Transverse colon (tissue), 4 donors: ENCODE measurements around the gene SNRPA. TPM values are rescaled to one million over a fixed set of nuclear protein-coding genes. Genes with fewer than 3 reads are reported as not detected.

Source experiments
- DNase-seq: peaks from one replicate; pipeline ENCODE4 v3.0.0-alpha.2; 2019
- H3K27ac ChIP-seq, 4 donors: fragments of 200-600 bp; sonication (generic); 2 replicates each; pipeline ENCODE4 v1.5.1; 2016 to 2018; ENCODE audit warnings: inconsistent platforms in 4 of 4
- H3K27me3 ChIP-seq: fragments of 200-600 bp; sonication (generic); 2 replicates; pipeline ENCODE4 v1.5.1; 2017; ENCODE audit warnings: inconsistent platforms
- H3K36me3 ChIP-seq, 4 donors: fragments of 200-600 bp; sonication (generic); 2 replicates each; pipeline ENCODE4 v1.5.1; 2017 to 2019; ENCODE audit warnings: inconsistent platforms in 4 of 4
- H3K4me1 ChIP-seq, 4 donors: fragments of 200-600 bp; sonication (generic); 2 replicates each; pipeline ENCODE4 v1.5.1; 2017 to 2020; ENCODE audit warnings: inconsistent platforms in 4 of 4
- H3K4me3 ChIP-seq, 4 donors: fragments of 200-600 bp; sonication (generic); 1 replicate in 1 of 4; 2 replicates in 3 of 4; pipeline versions ENCODE4 v1.5.1 to v1.6.1; 2017 to 2019; ENCODE audit warnings: inconsistent platforms in 4 of 4
- H3K9me3 ChIP-seq, 2 donors: fragments of 200-600 bp; sonication (generic); 2 replicates each; pipeline ENCODE4 v1.5.1; 2017 to 2019; ENCODE audit warnings: inconsistent platforms in 2 of 2
- CTCF ChIP-seq, 5 experiments: fragments of 200-600 bp in 3 of 5; fragments of 450-650 bp in 2 of 5; sonication (generic) in 3 of 5; IDR thresholded peaks; 1 replicate in 2 of 5; 2 replicates in 3 of 5; pipeline ENCODE4 v1.5.1; 2016 to 2017; ENCODE audit warnings: antibody characterized with exemption in 5 of 5, inconsistent platforms in 3 of 5, mild to moderate bottlenecking in 2 of 5, moderate library complexity in 1 of 5
- EP300 ChIP-seq: sonication (generic); formaldehyde crosslinking; IDR thresholded peaks from one replicate; pipeline ENCODE4 v1.6.1; 2017; ENCODE audit warnings: antibody characterized with exemption, low read depth
- POLR2A ChIP-seq: fragments of 450-650 bp; IDR thresholded peaks from one replicate; pipeline ENCODE4 v1.6.1; 2016; ENCODE audit warnings: antibody characterized with exemption, mild to moderate bottlenecking, moderate library complexity
- POLR2AphosphoS5 ChIP-seq, 3 donors: sonication (generic); formaldehyde crosslinking; IDR thresholded peaks; one replicate each; pipeline ENCODE4 v1.6.1; 2016; ENCODE audit warnings: antibody characterized with exemption in 3 of 3
- WGBS, 2 donors: methylation state at CpG; one replicate each; pipeline ENCODE4 v1.1.5; 2018; ENCODE audit warnings: low coverage in 1 of 2; 5-methylcytosine and 5-hydroxymethylcytosine counted together
- in situ Hi-C, 4 donors: fragments of 200-750 bp; cut with MboI; loops; one replicate each; pipeline versions ENCODE4 v1.15.0 to v1.15.1; 2017; ENCODE audit warnings: low sequenced_read_pairs in 3 of 4, low pct_ligation_motif_present in 1 of 4, low pct_unique_long_range_greater_than_20kb in 1 of 4
- intact Hi-C: fragments of 100-400 bp; cut with DNase I; formaldehyde crosslinking; loops from one replicate; pipeline ENCODE4 v1.15.1; 2023; ENCODE audit warnings: low total_unique reads
- total RNA-seq, 4 donors: library from RNA; depleted of rRNA; stranded (reverse); fragments of >200 nt; gene quantifications; one replicate each; pipeline ENCODE4 v1.1.0, GENCODE V29; 2016

SNRPA gene
- total RNA-seq, 4 donors from 2014 or later: 45.1 to 85.3 (median 65.6) TPM

- in situ Hi-C loops: loop anchor here in 1 of 4 donors (25.0 kb wide), 1 partner anchor 88 kb away; the partner anchor contains the start of genes COQ8B and ITPKC
- WGBS, 2 donors: 67% methylated on average over 18 of the region's 27 CpGs; no CpG with 5 or more reads in 1 of the 2 donors
- Histone ChIP-seq H3K27ac (peak overlapping the region; percentile 91 to 97 (median 96)), H3K4me1 (peaks cover 61 to 64% (median 62%) of the 10 kb centered on the region in 4 donors), H3K27me3 (no peaks in the 10 kb centered on the region), H3K4me3 (peak overlapping the region; percentile 53 to 99 (median 97)), H3K36me3 (peaks cover 0 to 3% (median 0%) of the 10 kb centered on the region in 4 donors), H3K9me3 (no peaks in the 10 kb centered on the region)
- intact Hi-C loops: loop anchor here (10.0 kb wide), 1 partner anchor 86 kb away; the partner anchor contains the start of genes COQ8B and ITPKC
- no peak for TF ChIP-seq EP300
- no peak for TF ChIP-seq POLR2AphosphoS5 (IDR thresholded peaks at IDR 0.05)
- TF ChIP-seq CTCF (IDR thresholded peaks at IDR 0.05): no peak
- TF ChIP-seq POLR2A: no peak
- DNase-seq: no peak
These were observed 49.5 kb downstream of the SNRPA start for GRCh38 chr19:40800339-40800996.

- peaks cover 0 to 3% (median 0%) of the 10 kb centered on the region in 4 donors for H3K36me3 ChIP-seq
- 89% methylated on average over 27 of the region's 27 CpGs; no CpG with 5 or more reads in 1 of the 2 donors for WGBS, 2 donors
- intact Hi-C loops: loop anchor here (10.0 kb wide), 1 partner anchor 86 kb away; the partner anchor contains the start of genes COQ8B and ITPKC
- DNase-seq: no peak
- H3K4me1 ChIP-seq: peaks cover 66 to 70% (median 68%) of the 10 kb centered on the region in 4 donors
- no peaks in the 10 kb centered on the region for H3K9me3 ChIP-seq
- TF ChIP-seq POLR2AphosphoS5 (IDR thresholded peaks at IDR 0.05): no peak
- TF ChIP-seq CTCF (IDR thresholded peaks at IDR 0.05): no peak
- no peak for TF ChIP-seq POLR2A
- TF ChIP-seq EP300: no peak
- in situ Hi-C loops: loop anchor here in 1 of 4 donors (25.0 kb wide), 1 partner anchor 89 kb away; the partner anchor contains the start of genes COQ8B and ITPKC
- peak overlapping the region in 1 of 4 donors; percentile 99 for H3K4me3 ChIP-seq
- H3K27me3 ChIP-seq: no peaks in the 10 kb centered on the region
- H3K27ac ChIP-seq: peak overlapping the region; percentile 91 to 97 (median 96)
These were observed 50.0 kb downstream of the SNRPA start for GRCh38 chr19:40800997-40801377.

GRCh38 chr19:40801426-40802299 is 50.7 kb downstream of the SNRPA start:
- Histone ChIP-seq H3K27me3 (no peaks in the 10 kb centered on the region), H3K4me3 (peak overlapping the region in 1 of 4 donors; percentile 99), H3K4me1 (peaks cover 72 to 76% (median 74%) of the 10 kb centered on the region in 4 donors), H3K27ac (peak overlapping the region; percentile 91 to 97 (median 96)), H3K9me3 (no peaks in the 10 kb centered on the region), H3K36me3 (peaks cover 0 to 3% (median 0%) of the 10 kb centered on the region in 4 donors)
- intact Hi-C loops: loop anchor here (10.0 kb wide), 1 partner anchor 87 kb away; the partner anchor contains the start of genes COQ8B and ITPKC
- TF ChIP-seq POLR2A (no peak), POLR2AphosphoS5 (IDR thresholded peaks at IDR 0.05) (no peak), EP300 (no peak), CTCF (IDR thresholded peaks at IDR 0.05) (no peak)
- DNase-seq: no peak
- in situ Hi-C loops: loop anchor here in 1 of 4 donors (25.0 kb wide), 1 partner anchor 89 kb away; the partner anchor contains the start of genes COQ8B and ITPKC
- WGBS, 2 donors: 48 to 60% methylated on average over 5 to 13 of the region's 13 CpGs
